Breast epithelium (tissue), 3 donors: Measurements from ENCODE around the gene SYNE1.

Source experiments
- CTCF ChIP-seq, 3 donors: fragments of 450-650 bp; IDR thresholded peaks; one replicate each; pipeline ENCODE4 v1.5.1; 2016 to 2017; ENCODE audit warnings: antibody characterized with exemption in 3 of 3, mild to moderate bottlenecking in 3 of 3, moderate library complexity in 3 of 3
- POLR2A ChIP-seq: fragments of 450-650 bp; IDR thresholded peaks from one replicate; pipeline ENCODE4 v1.6.1; 2016; ENCODE audit warnings: antibody characterized with exemption, mild to moderate bottlenecking, moderate library complexity
- POLR2AphosphoS5 ChIP-seq, 3 donors: sonication (generic); formaldehyde crosslinking; IDR thresholded peaks; one replicate each; pipeline ENCODE4 v1.6.1; 2017; ENCODE audit warnings: antibody characterized with exemption in 3 of 3

DNA sequence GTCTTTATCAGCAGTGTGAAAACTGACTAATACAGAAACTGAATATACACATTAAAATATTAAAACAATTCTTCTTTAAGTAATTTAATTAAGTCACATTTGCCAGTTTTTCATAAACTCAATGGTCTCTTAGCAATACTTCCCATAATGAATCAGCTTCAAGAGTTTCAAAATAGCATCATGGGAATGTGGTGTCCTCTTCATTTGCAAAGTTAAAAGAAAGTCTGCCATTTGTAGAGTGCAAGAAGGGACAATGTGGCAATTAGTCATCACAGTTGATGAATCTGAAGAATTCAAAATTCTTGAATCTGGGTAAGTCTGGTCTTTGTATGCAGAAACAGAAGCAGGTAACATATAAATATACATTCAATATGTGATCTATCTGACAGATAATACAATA is 38.7 kb downstream of the SYNE1 start:
- no peak for TF ChIP-seq CTCF (IDR thresholded peaks at IDR 0.05)
- TF ChIP-seq POLR2AphosphoS5 (IDR thresholded peaks at IDR 0.05): no peak
- TF ChIP-seq POLR2A: no peak
